ENCODE data around the gene CTAGE9.

The CTAGE9 gene

GRCh38 chr6:131749023-131749422 lies 38.2 kb upstream of the CTAGE9 start:
- ChIA-PET CTCF (no interaction called here), POLR2A (no interaction called here)
- no peak for TF ChIP-seq CTCF (IDR thresholded peaks at IDR 0.05; ENCODE audit: control extremely low read depth, extremely low read depth, low read depth, missing control alignments)
- no peak for DNase-seq (ENCODE audit: extremely low spot score)

- DNase-seq (ENCODE audit: extremely low spot score): no peak
- CTCF ChIA-PET: no interaction called here
- no peak for TF ChIP-seq CTCF (IDR thresholded peaks at IDR 0.05; ENCODE audit: control extremely low read depth, extremely low read depth, low read depth, missing control alignments)
- POLR2A ChIA-PET: no interaction called here
Measured at GRCh38 chr6:131747821-131748353, 37.1 kb upstream of the CTAGE9 start.

- CTCF ChIA-PET: interaction anchor here (1.3 kb wide), 1 partner anchor 24 kb away, joined by 4 read pairs; no protein-coding TSS in a partner anchor
Measured at GRCh38 chr6:131745476-131745875, 34.7 kb upstream of the CTAGE9 start.

GRCh38 chr6:131744432-131745287 lies 33.8 kb upstream of the CTAGE9 start:
- no peak for DNase-seq (ENCODE audit: extremely low spot score)
- POLR2A ChIA-PET: no interaction called here
- CTCF ChIA-PET: no interaction called here
- TF ChIP-seq CTCF (IDR thresholded peaks at IDR 0.05; ENCODE audit: control extremely low read depth, extremely low read depth, low read depth, missing control alignments): no peak

More at GRCh38 chr6:131745476-131745875, 34.7 kb upstream of the CTAGE9 start:
- POLR2A ChIA-PET: no interaction called here
- no peak for TF ChIP-seq CTCF (IDR thresholded peaks at IDR 0.05; ENCODE audit: control extremely low read depth, extremely low read depth, low read depth, missing control alignments)
- no peak for DNase-seq (ENCODE audit: extremely low spot score)

- ChIA-PET CTCF (no interaction called here), POLR2A (no interaction called here)
- no peak for TF ChIP-seq CTCF (IDR thresholded peaks at IDR 0.05; ENCODE audit: control extremely low read depth, extremely low read depth, low read depth, missing control alignments)
- no peak for DNase-seq (ENCODE audit: extremely low spot score)
Measured at GRCh38 chr6:131741688-131742393, 31.0 kb upstream of the CTAGE9 start.

GRCh38 chr6:131740161-131740560 lies 29.3 kb upstream of the CTAGE9 start:
- no peak for TF ChIP-seq CTCF (IDR thresholded peaks at IDR 0.05; ENCODE audit: control extremely low read depth, extremely low read depth, low read depth, missing control alignments)
- POLR2A ChIA-PET: no interaction called here
- DNase-seq (ENCODE audit: extremely low spot score): no peak
- CTCF ChIA-PET: interaction anchor here (1.4 kb wide), 1 partner anchor 12 kb away, joined by 3 read pairs; no protein-coding TSS in a partner anchor
